GM18519 (cell line): ENCODE results near the gene GLOD5.

Experiments used
- ATAC-seq: cut with Tn5 transposase; IDR thresholded peaks from one replicate; pipeline ENCODE4 v1.9.1; 2021; ENCODE audit warnings: mild to moderate bottlenecking, moderate library complexity; ENCODE audit not compliant: unreplicated experiment, low FRiP score

The GLOD5 gene

GRCh38 chrX:48752498-48752897 lies 9.0 kb upstream of the GLOD5 start:
- ATAC-seq, result no peak

DNA sequence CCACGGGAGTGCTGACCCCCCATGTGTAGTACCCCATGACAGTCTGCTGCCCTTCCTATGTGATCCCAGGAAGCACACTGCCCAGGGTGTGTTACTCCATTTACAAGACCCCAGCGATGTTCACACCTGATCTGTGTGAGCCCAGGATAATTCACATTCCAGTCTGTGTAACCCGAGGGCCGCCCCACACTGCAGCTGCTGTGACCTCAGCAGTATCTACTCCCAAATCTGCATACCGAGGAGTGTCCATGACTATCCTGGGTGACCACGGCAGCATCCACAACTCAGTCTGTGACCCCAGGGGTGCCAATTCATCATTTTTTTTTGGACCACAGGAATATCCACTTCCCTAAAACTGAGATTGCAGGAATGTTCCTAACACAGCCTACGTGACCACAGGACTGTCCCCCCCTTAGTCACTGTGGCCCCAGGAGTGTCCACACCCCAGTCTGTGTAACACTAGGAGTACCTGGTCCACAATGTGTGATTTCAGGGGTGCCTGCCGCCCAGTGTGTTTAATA lies 7.8 kb upstream of the GLOD5 start:
- no peak for ATAC-seq

DNA sequence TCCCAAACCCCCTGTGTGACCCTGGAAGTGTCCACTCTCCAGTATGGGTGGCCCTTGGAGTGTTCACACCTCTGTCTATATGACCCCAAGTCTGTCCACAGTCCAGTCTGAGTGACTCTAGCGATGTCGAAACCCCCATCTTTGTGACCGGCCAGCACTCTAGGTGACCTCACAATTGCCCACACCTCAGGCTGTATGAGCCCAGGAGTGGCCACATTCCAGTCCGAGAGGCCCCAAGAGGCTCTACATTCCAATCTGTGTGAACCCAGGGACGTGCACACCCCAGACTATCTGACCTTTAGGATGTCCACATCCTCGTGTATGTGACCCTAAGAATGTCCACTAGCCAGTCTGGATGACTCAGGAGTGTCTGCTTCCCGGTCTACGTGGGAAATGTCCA lies 7.3 kb upstream of the GLOD5 start:
- no peak for ATAC-seq

DNA sequence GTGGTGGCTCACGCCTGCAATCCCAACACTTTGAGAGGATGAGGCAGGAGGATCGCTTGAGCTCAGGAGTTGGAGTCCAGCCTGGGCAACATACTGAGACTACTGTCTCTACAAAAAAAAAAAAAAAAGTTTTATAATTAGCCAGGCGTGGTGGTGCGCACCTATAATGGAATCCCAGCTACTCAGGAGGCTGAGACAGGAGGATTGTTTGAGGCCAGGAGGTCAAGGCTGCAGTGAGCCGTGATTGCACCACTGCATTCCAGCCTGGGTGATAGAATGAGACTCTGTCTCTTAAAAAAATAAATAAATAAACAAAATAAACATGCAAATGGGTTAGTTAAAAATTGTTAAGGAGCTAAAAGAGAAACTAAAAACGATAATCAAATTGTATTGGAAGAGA lies 7.7 kb downstream of the GLOD5 start:
- ATAC-seq, result no peak

- no peak for ATAC-seq
These were observed 8.7 kb downstream of the GLOD5 start for GRCh38 chrX:48770296-48770695.

DNA sequence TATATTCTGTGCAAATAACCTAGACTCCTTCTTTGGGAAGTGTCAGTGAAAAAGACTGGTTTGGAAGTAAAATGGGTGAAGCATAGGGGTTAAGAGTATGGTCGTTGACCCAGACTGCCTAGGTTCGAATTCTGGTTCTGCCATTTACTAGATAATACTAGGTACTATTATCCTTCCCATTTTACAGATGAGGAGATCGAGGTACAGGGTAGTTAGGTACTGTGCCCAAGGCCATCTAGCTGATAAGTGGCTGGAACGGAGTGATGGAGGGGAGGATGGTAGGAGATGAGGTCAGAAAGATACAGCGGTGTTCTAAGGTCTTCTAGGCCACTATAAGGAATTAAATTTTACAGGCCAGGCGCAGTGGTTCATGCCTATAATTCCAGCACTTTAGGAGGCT lies 11.1 kb downstream of the GLOD5 start:
- ATAC-seq, result no peak

DNA sequence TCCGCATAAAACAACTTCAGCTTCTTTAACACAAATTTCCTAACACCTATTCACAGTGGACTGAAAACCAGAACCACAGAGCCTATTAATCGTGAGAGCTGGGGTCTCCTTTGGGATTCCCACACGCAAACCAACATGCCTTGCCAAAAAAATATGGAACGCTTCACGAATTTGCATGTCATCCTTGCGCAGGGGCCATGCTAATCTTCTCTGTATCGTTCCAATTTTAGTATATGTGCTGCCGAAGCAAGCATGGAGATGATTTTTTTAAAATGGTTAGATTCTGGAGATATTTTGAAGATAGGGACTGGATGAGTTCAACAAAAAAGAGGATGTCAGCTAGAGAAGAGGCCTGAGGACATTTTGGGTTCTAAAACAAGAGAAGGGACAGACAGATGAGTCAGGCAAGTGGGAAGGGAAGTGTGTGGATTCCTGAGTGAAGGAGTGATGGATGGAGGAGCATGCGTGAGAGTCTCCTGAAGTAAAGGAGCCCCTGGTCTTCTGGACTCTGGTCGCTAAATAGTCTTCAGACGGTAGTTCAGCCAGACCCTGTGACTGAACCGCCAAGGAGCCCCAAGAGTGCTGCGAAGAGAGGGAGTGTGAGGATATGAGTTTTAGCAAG lies 15.4 kb downstream of the GLOD5 start:
- ATAC-seq, result no peak

DNA sequence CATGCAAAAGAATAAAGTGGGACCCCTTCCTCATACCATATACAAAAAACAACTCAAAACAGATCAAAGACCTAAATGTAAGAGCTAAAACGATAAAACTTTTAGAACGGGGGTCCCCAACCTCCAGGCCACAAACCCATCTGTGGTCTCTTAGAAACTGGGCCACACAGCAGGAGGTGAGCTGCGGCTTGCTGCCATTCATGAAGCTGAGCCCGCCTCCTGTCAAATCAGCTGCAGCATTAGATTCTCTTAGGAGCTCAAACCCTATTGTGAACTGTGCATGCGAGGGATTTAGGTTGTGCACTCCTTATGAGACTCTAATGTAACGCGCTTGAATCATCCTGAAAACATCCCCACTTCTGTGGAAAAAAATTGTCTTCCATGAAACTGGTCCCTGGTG lies 17.9 kb downstream of the GLOD5 start:
- ATAC-seq, result no peak

DNA sequence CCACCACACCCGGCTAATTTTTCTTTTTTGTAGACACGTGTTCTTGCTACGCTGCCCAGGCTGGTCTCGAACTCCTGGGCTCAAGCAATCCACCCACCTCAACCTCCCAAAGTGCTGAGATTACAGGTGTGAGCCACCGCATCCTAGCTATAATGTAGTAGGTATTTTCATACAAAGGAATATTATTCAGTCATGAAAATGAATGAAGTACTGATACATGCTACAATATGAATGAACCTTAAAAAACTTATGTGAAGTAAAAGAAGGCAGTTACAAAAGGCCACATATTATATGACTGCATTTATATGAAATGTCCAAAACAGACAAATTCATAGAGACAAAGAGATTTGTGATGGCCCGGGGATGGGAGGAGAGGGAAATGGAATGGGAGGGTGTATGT lies 20.2 kb downstream of the GLOD5 start:
- ATAC-seq, result no peak

DNA sequence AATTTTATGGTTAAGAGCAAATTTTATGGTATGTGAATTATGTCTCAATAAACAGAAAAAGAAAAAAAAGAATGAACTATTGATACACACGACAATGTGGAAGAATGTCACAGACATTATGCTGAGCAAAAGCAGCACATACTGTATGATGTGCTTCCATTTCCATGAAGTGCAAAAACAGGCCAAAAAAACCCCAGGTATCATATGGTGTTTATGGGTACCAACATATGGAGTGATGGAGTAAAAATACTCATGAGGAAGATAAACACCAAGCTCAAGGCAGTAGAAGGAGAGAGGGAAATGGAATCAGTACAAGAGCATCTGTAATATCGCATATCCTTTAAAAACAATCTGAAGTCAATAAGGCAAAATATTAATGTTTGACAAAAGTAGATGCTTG lies 20.7 kb downstream of the GLOD5 start:
- ATAC-seq, result no peak

DNA sequence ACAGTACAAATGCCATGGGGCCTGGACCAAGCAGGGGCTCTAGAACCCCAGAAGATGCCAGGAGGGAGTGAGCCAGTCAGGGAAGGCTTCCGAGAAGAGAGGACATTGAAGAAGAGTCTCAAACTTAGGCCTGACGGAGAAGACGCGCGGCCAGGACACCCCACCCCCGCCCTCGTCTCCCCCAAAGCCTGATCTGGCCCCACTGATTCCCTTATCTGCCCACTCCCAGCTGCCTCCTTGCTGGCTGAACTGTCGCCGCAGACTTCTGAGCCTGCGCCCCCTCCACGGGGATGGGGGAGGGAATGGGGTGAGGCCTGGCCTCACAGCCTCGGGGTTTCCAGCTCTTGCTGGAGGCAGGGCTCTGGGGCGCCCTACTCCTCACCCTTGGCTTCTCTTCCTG lies 21.2 kb downstream of the GLOD5 start:
- no peak for ATAC-seq

- no peak for ATAC-seq
These were observed 23.2 kb downstream of the GLOD5 start for GRCh38 chrX:48784726-48785125.

DNA sequence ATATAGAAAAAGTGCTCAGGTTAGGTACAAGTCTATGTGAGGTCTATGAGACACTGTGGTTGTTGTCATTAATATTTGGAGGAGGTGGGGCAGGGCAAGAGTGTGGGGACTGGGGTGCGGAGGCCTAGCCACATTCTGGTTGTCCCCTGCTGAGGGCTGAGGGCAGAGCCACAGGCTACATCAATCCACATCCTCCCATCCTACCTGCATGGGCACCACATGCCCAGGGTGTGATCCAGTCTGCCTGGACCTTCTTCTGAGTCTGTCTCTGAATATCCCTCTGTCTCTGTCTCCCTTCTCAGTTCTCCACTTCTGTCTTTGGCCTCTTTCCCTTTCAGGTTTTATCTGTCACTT lies 23.6 kb downstream of the GLOD5 start:
- no peak for ATAC-seq

DNA sequence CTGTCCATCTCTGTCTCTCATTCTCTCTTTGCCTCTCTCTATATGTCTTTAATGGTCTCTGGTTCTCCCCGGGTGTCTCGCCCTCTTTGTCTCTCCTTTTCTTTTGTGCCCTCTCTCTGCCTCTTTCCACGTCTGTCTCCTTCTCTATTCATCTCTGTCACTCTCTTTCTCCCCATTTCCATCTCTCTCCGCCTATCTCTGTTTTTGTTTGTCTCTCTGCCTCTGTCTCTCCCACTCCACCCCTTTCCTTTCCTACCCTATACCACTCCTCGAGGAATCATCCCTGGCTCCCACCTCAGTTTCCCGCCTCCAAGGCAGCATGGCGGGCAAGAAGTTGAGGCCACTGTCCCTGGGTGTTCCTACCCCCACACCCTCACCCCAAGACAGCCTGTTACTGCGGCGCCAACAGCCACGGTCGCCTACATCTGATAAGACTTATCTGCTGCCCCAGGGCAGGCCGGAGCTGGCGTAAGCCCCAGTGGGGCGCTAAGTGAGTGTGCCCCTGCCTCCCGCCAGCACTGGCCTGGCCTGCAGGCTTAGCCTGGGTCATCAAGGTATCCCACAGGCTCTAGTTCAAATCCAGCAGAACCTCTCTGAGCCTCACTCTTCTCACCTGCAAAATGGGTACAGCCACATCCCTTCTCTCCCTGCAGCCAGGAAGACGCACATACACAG lies 24.1 kb downstream of the GLOD5 start:
- no peak for ATAC-seq

GRCh38 chrX:48786341-48786800 lies 24.8 kb downstream of the GLOD5 start, which contains the start of gene GATA1:
Gene GATA1, plus strand, starts transcription at chrX:48786590. Its CDS starts 4,520 bp downstream, at chrX:48791110.
- no peak for ATAC-seq

DNA sequence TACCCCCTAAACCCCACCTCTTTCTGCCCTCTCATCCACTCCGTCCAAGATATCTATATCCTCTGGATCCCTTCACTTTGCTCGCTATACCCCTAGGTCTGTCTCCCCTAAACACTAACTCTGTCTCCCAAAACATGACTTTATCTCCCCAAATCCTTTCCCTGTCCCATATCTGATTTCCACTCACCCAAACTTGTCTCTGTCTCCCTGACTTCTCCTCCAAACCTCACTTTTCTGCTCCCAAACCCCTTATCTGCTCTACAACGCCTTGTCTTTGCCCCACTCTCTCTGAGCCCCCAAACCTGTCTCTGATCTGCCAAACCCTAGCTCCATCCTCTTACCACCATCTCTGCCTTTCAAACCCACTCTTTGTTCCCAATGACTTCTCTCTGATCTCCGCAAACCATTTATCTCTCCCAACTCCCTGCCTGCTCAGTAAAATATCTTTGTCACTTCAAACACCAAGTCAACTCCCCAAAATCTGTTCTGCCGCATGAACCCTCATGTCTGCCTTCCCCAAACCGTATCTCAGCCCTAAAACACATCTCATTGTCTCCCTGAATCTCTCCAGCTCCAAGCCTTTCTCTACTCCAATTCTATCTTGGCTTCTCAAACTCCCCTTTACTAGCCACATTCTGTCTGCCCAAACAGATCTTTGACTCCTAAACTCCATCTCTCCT lies 25.4 kb downstream of the GLOD5 start:
- ATAC-seq, result no peak

GRCh38 chrX:48787505-48788443 lies 26.2 kb downstream of the GLOD5 start:
- ATAC-seq, result no peak

GRCh38 chrX:48789366-48790220 lies 28.0 kb downstream of the GLOD5 start:
- ATAC-seq, result no peak

- no peak for ATAC-seq
These were observed 28.9 kb downstream of the GLOD5 start for GRCh38 chrX:48790477-48790876.
